Measurements from ENCODE around the gene FAM184A. TPM values are rescaled to one million over a fixed set of nuclear protein-coding genes. Genes with fewer than 3 reads are reported as not detected.

FAM184A gene
- total RNA-seq, 2 experiments from 2014 or later, result not detected

DNA sequence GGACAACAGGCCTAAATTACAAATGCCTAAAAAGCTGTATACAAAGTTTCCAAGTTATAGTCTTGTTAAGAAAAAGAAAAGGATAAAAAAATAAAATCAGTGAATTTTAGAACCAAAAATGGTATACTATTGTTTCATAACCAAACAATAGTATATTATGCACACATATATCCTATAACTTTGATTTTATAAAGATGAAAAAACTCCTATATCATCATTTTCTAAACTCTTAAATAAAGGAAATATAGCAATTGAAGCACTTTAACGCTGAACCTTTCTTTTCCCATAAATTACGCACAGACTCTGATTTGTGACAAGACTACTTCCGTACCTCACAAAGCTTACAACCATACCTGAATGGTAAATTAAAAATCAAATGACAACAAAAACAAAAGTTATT lies 107.6 kb downstream of the FAM184A start:
- H3K9me2 ChIP-seq (ENCODE audit: insufficient read depth, low read length), result no peaks in the 10 kb centered on the region
- H3K36me3 ChIP-seq (ENCODE audit: insufficient read depth, low read length), result no peaks in the 10 kb centered on the region
- H3K79me2 ChIP-seq (ENCODE audit: insufficient read depth, low read depth, low read length), result no peaks in the 10 kb centered on the region
- no peaks in the 10 kb centered on the region for H4K20me1 ChIP-seq (ENCODE audit: insufficient read depth, low read length)
- H3K4me3 ChIP-seq (ENCODE audit: low read depth, low read length, poor library complexity, severe bottlenecking), result no peak overlapping the region
- no TSS peak for BruUV-seq (replicated peaks)
- H3K4me1 ChIP-seq (ENCODE audit: insufficient read depth, low read length, poor library complexity, severe bottlenecking), result no peaks in the 10 kb centered on the region
- ChIA-PET CTCF (ENCODE audit: unreplicated experiment) (no interaction called here), POLR2A (no interaction called here)
- H2AFZ ChIP-seq (ENCODE audit: low read length), result no peak overlapping the region
- no peak overlapping the region for H3K4me2 ChIP-seq (ENCODE audit: low read length)
- TF ChIP-seq, protein P1, sequence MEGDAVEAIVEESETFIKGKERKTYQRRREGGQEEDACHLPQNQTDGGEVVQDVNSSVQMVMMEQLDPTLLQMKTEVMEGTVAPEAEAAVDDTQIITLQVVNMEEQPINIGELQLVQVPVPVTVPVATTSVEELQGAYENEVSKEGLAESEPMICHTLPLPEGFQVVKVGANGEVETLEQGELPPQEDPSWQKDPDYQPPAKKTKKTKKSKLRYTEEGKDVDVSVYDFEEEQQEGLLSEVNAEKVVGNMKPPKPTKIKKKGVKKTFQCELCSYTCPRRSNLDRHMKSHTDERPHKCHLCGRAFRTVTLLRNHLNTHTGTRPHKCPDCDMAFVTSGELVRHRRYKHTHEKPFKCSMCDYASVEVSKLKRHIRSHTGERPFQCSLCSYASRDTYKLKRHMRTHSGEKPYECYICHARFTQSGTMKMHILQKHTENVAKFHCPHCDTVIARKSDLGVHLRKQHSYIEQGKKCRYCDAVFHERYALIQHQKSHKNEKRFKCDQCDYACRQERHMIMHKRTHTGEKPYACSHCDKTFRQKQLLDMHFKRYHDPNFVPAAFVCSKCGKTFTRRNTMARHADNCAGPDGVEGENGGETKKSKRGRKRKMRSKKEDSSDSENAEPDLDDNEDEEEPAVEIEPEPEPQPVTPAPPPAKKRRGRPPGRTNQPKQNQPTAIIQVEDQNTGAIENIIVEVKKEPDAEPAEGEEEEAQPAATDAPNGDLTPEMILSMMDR (conservative IDR thresholded peaks at IDR 0.05; ENCODE audit: low read length), result no peak
- no peak for TF ChIP-seq EZH2phosphoT487 (IDR thresholded peaks at IDR 0.05; ENCODE audit: borderline replicate concordance, low read depth, low read length)
- H3K9me3 ChIP-seq (ENCODE audit: low read length), result no peaks in the 10 kb centered on the region
- no peak for DNase-seq (ENCODE audit: low spot score)
- no peak overlapping the region for H3K27ac ChIP-seq (ENCODE audit: low read depth, low read length, poor library complexity, severe bottlenecking)
- intact Hi-C loops (cut with micrococcal nuclease; ENCODE audit: unreplicated experiment), result no loop called here

DNA sequence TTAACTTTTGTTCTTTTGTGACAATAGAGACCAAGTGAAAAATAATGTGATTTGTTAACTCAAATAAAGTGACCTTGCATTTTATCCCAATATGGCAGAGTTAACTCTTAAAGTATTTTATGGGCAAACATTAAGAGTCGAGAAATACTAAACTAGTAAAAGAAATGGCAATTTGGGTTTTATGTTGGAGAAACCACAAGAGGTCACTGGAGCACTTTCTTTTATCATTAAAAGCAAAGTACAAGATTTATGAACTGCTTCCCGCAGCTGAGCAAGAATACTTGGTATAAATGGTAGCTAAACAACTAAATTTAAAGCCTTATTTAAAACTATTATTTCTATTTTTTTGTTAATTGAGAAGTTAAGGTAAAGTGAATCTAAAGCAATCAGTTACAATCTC lies 110.0 kb downstream of the FAM184A start:
- H4K20me1 ChIP-seq (ENCODE audit: insufficient read depth, low read length), result no peaks in the 10 kb centered on the region
- no peak overlapping the region for H3K4me2 ChIP-seq (ENCODE audit: low read length)
- peak; percentile 5 for DNase-seq (ENCODE audit: low spot score)
- no peaks in the 10 kb centered on the region for H3K79me2 ChIP-seq (ENCODE audit: insufficient read depth, low read depth, low read length)
- intact Hi-C loops (cut with micrococcal nuclease; ENCODE audit: unreplicated experiment), result loop anchor here (2.0 kb wide), 1 partner anchor 142 kb away; no protein-coding TSS in a partner anchor
- ChIA-PET POLR2A (interaction anchor here (0.9 kb wide), 1 partner anchor 36 kb away, joined by 3 read pairs; no protein-coding TSS in a partner anchor), CTCF (ENCODE audit: unreplicated experiment) (no interaction called here)
- BruUV-seq (replicated peaks), result no TSS peak
- H3K36me3 ChIP-seq (ENCODE audit: insufficient read depth, low read length), result no peaks in the 10 kb centered on the region
- no peak overlapping the region for H2AFZ ChIP-seq (ENCODE audit: low read length)
- no peaks in the 10 kb centered on the region for H3K9me2 ChIP-seq (ENCODE audit: insufficient read depth, low read length)
- no peak overlapping the region for H3K4me3 ChIP-seq (ENCODE audit: low read depth, low read length, poor library complexity, severe bottlenecking)
- TF ChIP-seq, protein P1 (conservative IDR thresholded peaks at IDR 0.05; ENCODE audit: low read length), result peak; percentile 65
- no peak for TF ChIP-seq EZH2phosphoT487 (IDR thresholded peaks at IDR 0.05; ENCODE audit: borderline replicate concordance, low read depth, low read length)
- H3K9me3 ChIP-seq (ENCODE audit: low read length), result no peaks in the 10 kb centered on the region
- H3K27ac ChIP-seq (ENCODE audit: low read depth, low read length, poor library complexity, severe bottlenecking), result no peak overlapping the region
- no peaks in the 10 kb centered on the region for H3K4me1 ChIP-seq (ENCODE audit: insufficient read depth, low read length, poor library complexity, severe bottlenecking)

DNA sequence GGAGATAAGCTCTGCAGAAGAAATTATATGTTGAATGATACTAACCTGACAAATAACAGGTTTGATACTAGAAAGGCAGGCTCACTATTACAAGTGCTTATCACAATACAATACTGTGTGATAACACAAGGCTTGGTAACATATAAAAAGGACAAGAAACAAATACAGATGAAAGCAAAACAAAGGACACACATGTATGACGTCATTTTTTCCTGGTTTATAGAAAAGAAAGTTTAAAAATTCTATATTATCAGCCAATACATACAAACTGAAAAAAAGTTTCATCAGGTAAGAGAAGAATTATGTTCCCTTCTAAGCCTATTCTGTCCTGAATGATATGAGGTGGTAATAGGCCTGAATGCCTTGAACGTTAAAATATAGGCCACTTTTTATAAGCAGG lies 111.2 kb downstream of the FAM184A start:
- Histone ChIP-seq H3K4me1 (ENCODE audit: insufficient read depth, low read length, poor library complexity, severe bottlenecking) (no peaks in the 10 kb centered on the region), H3K27ac (ENCODE audit: low read depth, low read length, poor library complexity, severe bottlenecking) (no peak overlapping the region), H3K36me3 (ENCODE audit: insufficient read depth, low read length) (no peaks in the 10 kb centered on the region), H3K9me2 (ENCODE audit: insufficient read depth, low read length) (no peaks in the 10 kb centered on the region), H3K79me2 (ENCODE audit: insufficient read depth, low read depth, low read length) (no peaks in the 10 kb centered on the region), H4K20me1 (ENCODE audit: insufficient read depth, low read length) (no peaks in the 10 kb centered on the region), H3K9me3 (ENCODE audit: low read length) (no peaks in the 10 kb centered on the region), H3K4me3 (ENCODE audit: low read depth, low read length, poor library complexity, severe bottlenecking) (no peak overlapping the region), H3K4me2 (ENCODE audit: low read length) (no peak overlapping the region), H2AFZ (ENCODE audit: low read length) (no peak overlapping the region)
- BruUV-seq (replicated peaks), result no TSS peak
- TF ChIP-seq, protein P1 (conservative IDR thresholded peaks at IDR 0.05; ENCODE audit: low read length), result no peak
- TF ChIP-seq EZH2phosphoT487 (IDR thresholded peaks at IDR 0.05; ENCODE audit: borderline replicate concordance, low read depth, low read length), result no peak
- ChIA-PET POLR2A (interaction anchor here (0.6 kb wide), 1 partner anchor 65 kb away, joined by 6 read pairs; no protein-coding TSS in a partner anchor), CTCF (ENCODE audit: unreplicated experiment) (no interaction called here)
- intact Hi-C loops (cut with micrococcal nuclease; ENCODE audit: unreplicated experiment), result no loop called here
- DNase-seq (ENCODE audit: low spot score), result no peak

Data from OCI-LY7 (cell line).